HT1080 (cell line): ENCODE measurements around the gene MIOX. TPM values are rescaled to one million over a fixed set of nuclear protein-coding genes. Genes with fewer than 3 reads are reported as not detected.
A peak's percentile ranks its signal among the peaks of the same experiment; 100 is the strongest.

Experiments used
- DNase-seq: peaks from one replicate; pipeline ENCODE4 v3.0.0-alpha.2; 2015; ENCODE audit warnings: low read depth
- total RNA-seq: library from RNA; depleted of rRNA; stranded (reverse); fragments of >200 nt; shearing (Covaris generic); gene quantifications from 2 replicates; pipeline ENCODE4 v1.2.3, GENCODE V29; 2014

MIOX gene
- total RNA-seq, 1 experiment from 2014 or later, result not detected

GRCh38 chr22:50454556-50455075 lies 32.0 kb upstream of the MIOX start:
- no peak for DNase-seq

GRCh38 chr22:50455201-50455600 lies 31.5 kb upstream of the MIOX start:
- no peak for DNase-seq

- no peak for DNase-seq
These were observed 30.6 kb upstream of the MIOX start for GRCh38 chr22:50456026-50456425.

- DNase-seq, result no peak
These were observed 30.0 kb upstream of the MIOX start for GRCh38 chr22:50456466-50457234.

GRCh38 chr22:50459016-50459415 lies 27.6 kb upstream of the MIOX start:
- DNase-seq, result no peak

GRCh38 chr22:50459496-50460140 lies 27.0 kb upstream of the MIOX start:
- no peak for DNase-seq

GRCh38 chr22:50460938-50461337 lies 25.7 kb upstream of the MIOX start:
- no peak for DNase-seq

- no peak for DNase-seq
These were observed 25.1 kb upstream of the MIOX start for GRCh38 chr22:50461536-50461935.

- no peak for DNase-seq
These were observed 24.6 kb upstream of the MIOX start for GRCh38 chr22:50461979-50462540.

GRCh38 chr22:50463188-50463900 lies 23.3 kb upstream of the MIOX start:
- no peak for DNase-seq

- DNase-seq, result no peak
These were observed 22.2 kb upstream of the MIOX start for GRCh38 chr22:50464451-50464850.

- DNase-seq, result no peak
These were observed 21.4 kb upstream of the MIOX start for GRCh38 chr22:50465066-50465930.

GRCh38 chr22:50467341-50467740 lies 19.3 kb upstream of the MIOX start:
- DNase-seq, result no peak

GRCh38 chr22:50467773-50468440 lies 18.8 kb upstream of the MIOX start:
- no peak for DNase-seq

- no peak for DNase-seq
These were observed 18.0 kb upstream of the MIOX start for GRCh38 chr22:50468626-50469025.

- DNase-seq, result peak; percentile 96
These were observed 17.0 kb upstream of the MIOX start for GRCh38 chr22:50469377-50470305.

GRCh38 chr22:50470491-50470890 lies 16.2 kb upstream of the MIOX start:
- DNase-seq, result no peak

- no peak for DNase-seq
These were observed 15.3 kb upstream of the MIOX start for GRCh38 chr22:50471197-50471847.

GRCh38 chr22:50471962-50472361 lies 14.7 kb upstream of the MIOX start:
- DNase-seq, result no peak
